K562 (cell line): ENCODE results near the gene ONECUT1. TPM values are rescaled to one million over a fixed set of nuclear protein-coding genes. Genes with fewer than 3 reads are reported as not detected.
A peak's percentile ranks its signal among the peaks of the same experiment; 100 is the strongest.

ENCODE experiments used
- ATAC-seq: fragments of 200-7000 bp; cut with Tn5 transposase; 3 replicates; pipeline ENCODE4 v1.9.1; 2020; ENCODE audit warnings: moderate library complexity
- BruUV-seq: library from RNA; stranded (reverse); fragments of 400-500 nt; replicated peaks from 2 replicates; lab custom pipeline; 2021; lab: Mats Ljungman, UMichigan
- CTCF ChIA-PET: fragments of 300-600 bp; formaldehyde crosslinking; extraction: SDS; loops from one replicate; lab custom pipeline; 2021; ENCODE audit warnings: low intra/inter-chr PET ratio; lab: Yijun Ruan, JAX
- POLR2A ChIA-PET: fragments of 300-600, 350-650 bp; sonication (Branson Sonifier 250); formaldehyde crosslinking; extraction: SDS; loops from one replicate; lab custom pipeline; 2021; ENCODE audit warnings: antibody characterized with exemption, inconsistent platforms; lab: Yijun Ruan, JAX
- DNase-seq, 4 experiments: peaks; one replicate each; pipeline versions ENCODE4 v3.0.0 to v3.0.0-alpha.2; 2011 to 2018; ENCODE audit warnings: low spot score in 3 of 4, mixed read lengths in 3 of 4; ENCODE audit errors: extremely low read depth in 1 of 4
- FAIRE-seq: peaks from 2 replicates; lab custom pipeline; 2011; peaks lifted over from hg19 to GRCh38; lab: Jason Lieb, UNC
- H2AFZ ChIP-seq: 2 replicates; pipeline ENCODE4 v1.6.0; 2011; ENCODE audit warnings: low read depth, low read length, control low read depth, inconsistent platforms
- H3K27ac ChIP-seq: fragments of 200-600 bp; 3 replicates; pipeline ENCODE4 v1.8.0; 2011; ENCODE audit warnings: low read depth, mild to moderate bottlenecking, control low read depth, inconsistent platforms, low read length, moderate library complexity, mixed read lengths; ENCODE audit errors: extremely low read depth
- H3K27me3 ChIP-seq, 2 experiments: fragments of 300-600 bp in 1 of 2; 2 replicates in 1 of 2; 3 replicates in 1 of 2; pipeline versions ENCODE4 v1.6.0 to v1.8.0; 2011; ENCODE audit warnings: inconsistent platforms in 2 of 2, low read length in 2 of 2, mild to moderate bottlenecking in 1 of 2, mixed read lengths in 1 of 2, moderate library complexity in 1 of 2; ENCODE audit not compliant: control insufficient read depth in 2 of 2, insufficient read depth in 2 of 2
- H3K36me3 ChIP-seq: fragments of 300-600 bp; 3 replicates; pipeline ENCODE4 v1.8.0; 2011; ENCODE audit warnings: mild to moderate bottlenecking, low read length, inconsistent platforms; ENCODE audit not compliant: control insufficient read depth, insufficient read depth
- H3K4me1 ChIP-seq, 2 experiments: fragments of 200-600 bp in 1 of 2; replicated peaks in 1 of 2; 2 replicates in 1 of 2; 3 replicates in 1 of 2; pipeline versions ENCODE4 v1.5.1 to v1.8.0; 2011; ENCODE audit warnings: inconsistent platforms in 2 of 2, low read length in 2 of 2, mild to moderate bottlenecking in 1 of 2, mixed read lengths in 1 of 2, moderate library complexity in 1 of 2; ENCODE audit not compliant: control insufficient read depth in 2 of 2, insufficient read depth in 2 of 2
- H3K4me2 ChIP-seq: 2 replicates; pipeline ENCODE4 v1.6.1; 2011; ENCODE audit warnings: low read length, control low read depth, inconsistent platforms, mixed read lengths; ENCODE audit not compliant: insufficient read depth
- H3K4me3 ChIP-seq: fragments of 200-600 bp; sonication (generic), shearing (Covaris generic); 2 replicates; pipeline ENCODE4 v1.5.1; 2016; ENCODE audit warnings: control low read depth, inconsistent platforms
- H3K79me2 ChIP-seq: fragments of 200-600 bp; 3 replicates; pipeline ENCODE4 v1.8.0; 2011; ENCODE audit warnings: low read length, inconsistent platforms; ENCODE audit not compliant: control insufficient read depth, insufficient read depth
- H3K9ac ChIP-seq, 2 experiments: 2 replicates each; pipeline versions ENCODE4 v1.6.0 to v1.6.1; 2011; ENCODE audit warnings: low read depth in 2 of 2, low read length in 2 of 2, control low read depth in 1 of 2, inconsistent platforms in 1 of 2, mild to moderate bottlenecking in 1 of 2, mixed read lengths in 1 of 2; ENCODE audit not compliant: insufficient read depth in 1 of 2
- H3K9me1 ChIP-seq: one replicate; pipeline ENCODE4 v1.6.0; 2011; ENCODE audit warnings: inconsistent platforms, mild to moderate bottlenecking, low read length, moderate library complexity; ENCODE audit not compliant: control insufficient read depth, insufficient read depth
- H3K9me3 ChIP-seq: replicated peaks from 2 replicates; pipeline ENCODE4 v1.5.1; 2011; ENCODE audit warnings: low read depth, low read length, inconsistent platforms; ENCODE audit not compliant: control insufficient read depth, insufficient read depth
- H4K20me1 ChIP-seq: replicated peaks from 2 replicates; pipeline ENCODE4 v1.6.1; 2011; ENCODE audit warnings: low read length, inconsistent platforms, mixed read lengths; ENCODE audit not compliant: control insufficient read depth, insufficient read depth
- FOXJ3 ChIP-seq: sonication (generic); formaldehyde crosslinking; IDR thresholded peaks from 2 replicates; pipeline ENCODE4 v1.4.0; 2020; ENCODE audit warnings: mild to moderate bottlenecking, missing genetic modification reagents
- HDAC8 ChIP-seq: fragments of 450-650 bp; IDR thresholded peaks from 2 replicates; pipeline ENCODE4 v1.6.1; 2016; ENCODE audit warnings: mild to moderate bottlenecking, missing genetic modification characterization, moderate library complexity, missing compliant biosample characterization
- HOXB6 ChIP-seq: fragments of 250-450 bp; sonication (Bioruptor Pico); IDR thresholded peaks from 2 replicates; pipeline ENCODE4 v1.5.1; 2022; ENCODE audit warnings: mild to moderate bottlenecking, borderline replicate concordance
- WGBS: fragments of 100-300 bp; shearing (Covaris generic); methylation state at CpG from one replicate; pipeline ENCODE4 v1.1.6; 2016; ENCODE audit warnings: low coverage, mixed read lengths; ENCODE audit not compliant: insufficient coverage; ENCODE audit errors: missing lambda C conversion rate; 5-methylcytosine and 5-hydroxymethylcytosine counted together
- in situ Hi-C: fragments of 300-500 bp; cut with MboI; formaldehyde crosslinking; loops from 4 replicates; pipeline ENCODE4 v1.15.0; 2018; ENCODE audit warnings: inconsistent platforms, mixed read lengths
- intact Hi-C: fragments of 100-400 bp; cut with micrococcal nuclease; formaldehyde crosslinking; loops from 2 replicates; pipeline ENCODE4 v1.14.2; 2022
- polyA plus RNA-seq, 8 experiments: library from polyadenylated mRNA; depleted of rRNA in 4 of 8; stranded (reverse) in 5 of 8; unstranded in 3 of 8; fragments of >200 nt; fragmentation: Nextera tagmentation in 2 of 8; fragmentation: Illumina TruSeq in 1 of 8; extraction: Ambion mirVana in 2 of 8; extraction: Trizol in 1 of 8; gene quantifications; 2 replicates each; pipeline versions ENCODE4 v1.2.1 to v1.2.3, GENCODE V29; 2011 to 2014; ENCODE audit warnings: inconsistent platforms in 1 of 8, missing spikeins in 1 of 8
- total RNA-seq, 7 experiments: library from RNA; depleted of rRNA in 6 of 7; stranded (reverse); fragments of >200 nt in 6 of 7; fragmentation: Illumina TruSeq in 2 of 7; extraction: Trizol in 2 of 7; gene quantifications; 2 replicates each; pipeline versions ENCODE4 v1.2.1 to v1.2.3, GENCODE V29; 2011 to 2021; ENCODE audit warnings: low replicate concordance in 1 of 7
- TF ChIP-seq, protein P1 (sequence below), 3 experiments: IDR thresholded peaks in 2 of 3; conservative IDR thresholded peaks in 1 of 3; 2 replicates each; pipeline ENCODE4 v1.5.1; 2011 to 2012; ENCODE audit warnings: low read length in 3 of 3, mild to moderate bottlenecking in 3 of 3, control low read depth in 2 of 3, improper control_type of control experiment in 1 of 3, inconsistent platforms in 1 of 3, low read depth in 1 of 3, mixed read lengths in 1 of 3, moderate library complexity in 1 of 3; ENCODE audit not compliant: insufficient read depth in 2 of 3

Gene ONECUT1
- total and polyA plus RNA-seq, 9 of the 15 experiments (the other 6 are each of a cell fraction or from before 2014, with no cell fraction given): not detected

DNA sequence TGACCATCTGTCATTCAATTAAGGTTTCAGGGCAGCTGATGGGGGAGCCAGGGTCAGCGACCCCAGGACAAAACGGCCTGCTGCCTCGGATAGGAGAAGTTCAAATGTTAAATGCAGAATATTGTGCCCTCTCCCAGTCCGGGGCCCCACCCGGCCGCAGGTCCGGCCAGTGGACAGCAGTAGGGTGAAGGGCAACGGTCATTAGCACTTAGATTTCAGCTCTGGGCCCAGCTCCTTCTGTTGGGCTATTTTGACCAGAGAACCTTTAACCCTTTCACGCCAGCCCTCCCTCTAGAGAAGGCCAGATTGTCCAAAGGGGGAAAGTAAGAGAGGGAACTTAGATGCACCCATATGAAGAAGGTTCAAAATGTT lies 16.1 kb upstream of the ONECUT1 start:
- TF ChIP-seq HOXB6 (CRISPR knock-in tag) (no peak), HDAC8 (tag) (no peak)
- TF ChIP-seq, all 486 proteins: peak for 0
- Histone ChIP-seq H3K36me3 (no peaks in the 10 kb centered on the region), H3K79me2 (no peaks in the 10 kb centered on the region), H3K9ac (no peak overlapping the region), H3K9me3 (no peaks in the 10 kb centered on the region), H3K9me1 (no peaks in the 10 kb centered on the region), H3K4me2 (no peak overlapping the region), H3K27me3 (peaks cover 18 to 28% of the 10 kb centered on the region in 2 experiments; a peak in 3 of 5 replicates), H3K4me3 (no peak overlapping the region), H2AFZ (no peak overlapping the region), H3K27ac (no peak overlapping the region), H4K20me1 (no peaks in the 10 kb centered on the region), H3K4me1 (peaks cover 0 to 17% of the 10 kb centered on the region in 2 experiments; a peak in 1 of 5 replicates)
- FAIRE-seq: no peak
- BruUV-seq: no TSS peak
- no peak for DNase-seq
- in situ Hi-C loops (no loop called here), intact Hi-C loops (no loop called here)
- WGBS: 4% methylated on average over 9 of the region's 9 CpGs
- POLR2A ChIA-PET: no interaction called here
- CTCF ChIA-PET: no interaction called here
- ATAC-seq: no peak

DNA sequence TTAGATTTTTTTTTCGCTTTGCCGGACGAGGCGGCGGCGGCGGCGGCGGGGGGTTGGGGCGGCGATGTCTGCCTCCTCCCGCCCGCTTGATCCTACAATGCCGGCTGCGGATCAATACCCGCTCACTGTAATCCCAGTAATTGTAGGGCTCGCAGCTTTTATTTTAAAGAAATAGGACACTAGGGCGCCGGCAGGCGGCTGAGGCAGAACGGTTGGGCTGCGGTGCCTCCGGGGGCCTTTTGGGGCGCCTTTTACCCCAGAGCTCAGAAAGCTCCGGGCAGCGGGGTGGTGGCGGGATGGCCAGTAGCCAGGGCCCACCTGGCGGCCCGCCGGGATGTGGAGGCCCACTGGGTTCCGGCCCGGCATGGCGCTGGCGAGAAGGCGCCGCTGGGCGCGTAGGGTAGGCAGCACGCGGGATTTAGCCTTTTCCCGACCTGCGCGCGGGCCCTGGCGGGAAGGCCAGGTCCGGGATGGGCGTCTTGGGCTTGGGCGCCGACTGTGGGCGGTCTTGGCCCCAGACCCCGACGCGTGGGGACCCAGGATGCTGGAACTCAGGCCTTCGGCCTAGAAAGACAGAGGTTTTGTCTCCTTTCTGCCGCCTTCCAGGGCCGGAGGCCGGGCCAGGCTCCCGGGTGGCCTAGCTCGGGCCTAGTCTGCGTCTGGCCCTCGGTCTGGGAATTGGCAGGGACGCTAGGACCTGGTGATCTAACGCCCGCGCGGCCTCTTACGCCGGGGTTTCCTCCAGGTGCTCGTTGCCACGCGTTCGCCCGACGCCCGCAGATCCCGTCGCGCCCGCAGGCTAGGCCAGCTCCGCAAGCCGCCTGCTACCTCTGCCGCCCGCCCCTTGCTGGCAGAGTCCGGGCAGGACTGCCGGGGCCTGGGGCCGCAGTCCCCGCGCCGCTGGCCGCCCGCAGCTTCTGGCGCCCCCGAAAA lies 15.5 kb upstream of the ONECUT1 start:
- no peaks in the 10 kb centered on the region for H3K9me1 ChIP-seq
- FAIRE-seq (no peak), ATAC-seq (peak; percentile 40; the same call in 2 of the 3 replicates), DNase-seq (no peak)
- peaks cover 22 to 34% of the 10 kb centered on the region in 2 experiments; a peak in 3 of 5 replicates for H3K27me3 ChIP-seq
- POLR2A ChIA-PET: no interaction called here
- intact Hi-C loops: no loop called here
- H3K4me1 ChIP-seq: peaks cover 0 to 17% of the 10 kb centered on the region in 2 experiments; a peak in 1 of 5 replicates
- no TSS peak for BruUV-seq
- no peak overlapping the region for H3K9ac ChIP-seq
- H3K79me2 ChIP-seq: no peaks in the 10 kb centered on the region
- TF ChIP-seq FOXJ3 (CRISPR knock-in tag): no peak
- TF ChIP-seq, protein P1, sequence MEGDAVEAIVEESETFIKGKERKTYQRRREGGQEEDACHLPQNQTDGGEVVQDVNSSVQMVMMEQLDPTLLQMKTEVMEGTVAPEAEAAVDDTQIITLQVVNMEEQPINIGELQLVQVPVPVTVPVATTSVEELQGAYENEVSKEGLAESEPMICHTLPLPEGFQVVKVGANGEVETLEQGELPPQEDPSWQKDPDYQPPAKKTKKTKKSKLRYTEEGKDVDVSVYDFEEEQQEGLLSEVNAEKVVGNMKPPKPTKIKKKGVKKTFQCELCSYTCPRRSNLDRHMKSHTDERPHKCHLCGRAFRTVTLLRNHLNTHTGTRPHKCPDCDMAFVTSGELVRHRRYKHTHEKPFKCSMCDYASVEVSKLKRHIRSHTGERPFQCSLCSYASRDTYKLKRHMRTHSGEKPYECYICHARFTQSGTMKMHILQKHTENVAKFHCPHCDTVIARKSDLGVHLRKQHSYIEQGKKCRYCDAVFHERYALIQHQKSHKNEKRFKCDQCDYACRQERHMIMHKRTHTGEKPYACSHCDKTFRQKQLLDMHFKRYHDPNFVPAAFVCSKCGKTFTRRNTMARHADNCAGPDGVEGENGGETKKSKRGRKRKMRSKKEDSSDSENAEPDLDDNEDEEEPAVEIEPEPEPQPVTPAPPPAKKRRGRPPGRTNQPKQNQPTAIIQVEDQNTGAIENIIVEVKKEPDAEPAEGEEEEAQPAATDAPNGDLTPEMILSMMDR (IDR thresholded peaks at IDR 0.05 in 2 of 3, conservative IDR thresholded peaks at IDR 0.05 in 1 of 3; ENCODE audit: insufficient read depth in 2 of 3, low read depth in 1 of 3, low read length in 3 of 3): peak in 1 of 3 experiments; percentile 33; a peak in 2 of 6 replicates
- H2AFZ ChIP-seq: no peak overlapping the region
- H3K27ac ChIP-seq: no peak overlapping the region
- H3K9me3 ChIP-seq: no peaks in the 10 kb centered on the region
- 27% methylated on average over 64 of the region's 93 CpGs for WGBS
- no peaks in the 10 kb centered on the region for H3K36me3 ChIP-seq
- H3K4me3 ChIP-seq: no peak overlapping the region
- no peak overlapping the region for H3K4me2 ChIP-seq
- in situ Hi-C loops: no loop called here
- CTCF ChIA-PET: no interaction called here
- no peaks in the 10 kb centered on the region for H4K20me1 ChIP-seq
